ENCODE measurements around the gene RNF31.

GRCh38 chr14:24135834-24136683, 11.2 kb upstream of the RNF31 start, which contains the start of gene PSME1:
- TF ChIP-seq CTCF (IDR thresholded peaks at IDR 0.05), result no peak
- no peak for TF ChIP-seq USF2 (IDR thresholded peaks at IDR 0.05)
- TF ChIP-seq JUN (IDR thresholded peaks at IDR 0.05), result peak in 1 of 2 experiments; percentile 49; a peak in 2 of 5 replicates
- peak; percentile 41 for TF ChIP-seq POLR2A (IDR thresholded peaks at IDR 0.05; ENCODE audit: low read length)
- peak; percentile 45 for TF ChIP-seq CHD2 (IDR thresholded peaks at IDR 0.05; ENCODE audit: low read length, partially characterized antibody)
- TF ChIP-seq ESRRA (IDR thresholded peaks at IDR 0.05; ENCODE audit: borderline replicate concordance, low read length), result no peak
- no peak for TF ChIP-seq GATA3 (IDR thresholded peaks at IDR 0.05; ENCODE audit: borderline replicate concordance)
- TF ChIP-seq REST (IDR thresholded peaks at IDR 0.05), result peak; percentile 47; the same call in 1 of the 2 replicates
- TF ChIP-seq E2F6 (IDR thresholded peaks at IDR 0.05; ENCODE audit: borderline replicate concordance, low read depth), result no peak
- TF ChIP-seq JUNB (IDR thresholded peaks at IDR 0.05), result no peak
